Ascending aorta (tissue), 2 donors: ENCODE measurements around the gene CBX7. TPM values are rescaled to one million over a fixed set of nuclear protein-coding genes. Genes with fewer than 3 reads are reported as not detected.
A peak's percentile ranks its signal among the peaks of the same experiment; 100 is the strongest.

Source experiments
- DNase-seq, 2 donors: peaks; one replicate each; pipeline ENCODE4 v3.0.0-alpha.2; 2019; ENCODE audit warnings: low spot score in 2 of 2
- H3K27ac ChIP-seq, 2 donors: fragments of 200-600 bp; sonication (generic); one replicate each; pipeline ENCODE4 v1.5.1; 2016 to 2017; ENCODE audit warnings: mild to moderate bottlenecking in 1 of 2
- H3K27me3 ChIP-seq: fragments of 200-600 bp; sonication (generic); one replicate; pipeline ENCODE4 v1.5.1; 2017
- H3K36me3 ChIP-seq, 2 donors: fragments of 200-600 bp; sonication (generic); one replicate each; pipeline ENCODE4 v1.5.1; 2016
- H3K4me1 ChIP-seq, 2 donors: fragments of 200-600 bp; sonication (generic); one replicate each; pipeline ENCODE4 v1.5.1; 2016 to 2017; ENCODE audit warnings: mild to moderate bottlenecking in 1 of 2
- H3K4me3 ChIP-seq, 2 donors: fragments of 200-600 bp; sonication (generic); one replicate each; pipeline ENCODE4 v1.5.1; 2016 to 2017; ENCODE audit warnings: mild to moderate bottlenecking in 1 of 2
- H3K9me3 ChIP-seq, 2 donors: fragments of 200-600 bp; sonication (generic); one replicate each; pipeline ENCODE4 v1.5.1; 2016
- CTCF ChIP-seq, 3 experiments: fragments of 200-600 bp in 2 of 3; fragments of 450-650 bp in 1 of 3; sonication (generic) in 2 of 3; IDR thresholded peaks; one replicate each; pipeline ENCODE4 v1.5.1; 2016 to 2019; ENCODE audit warnings: antibody characterized with exemption in 3 of 3, mild to moderate bottlenecking in 1 of 3, moderate library complexity in 1 of 3
- intact Hi-C: fragments of 100-400 bp; cut with DNase I; formaldehyde crosslinking; loops from one replicate; pipeline ENCODE4 v1.15.1; 2023
- total RNA-seq: library from RNA; depleted of rRNA; stranded (reverse); fragments of >200 nt; gene quantifications from one replicate; pipeline ENCODE4 v1.1.0, GENCODE V29; 2016

Gene CBX7
- total RNA-seq, 1 donor from 2014 or later: 261 TPM

- no peak for DNase-seq
- TF ChIP-seq CTCF (IDR thresholded peaks at IDR 0.05): no peak
- intact Hi-C loops: loop anchor here (5.0 to 10.0 kb wide), 3 partner anchors 101 to 1663 kb away; partner anchors contain the start of genes RPS19BP1 and SLC25A17
Observed at GRCh38 chr22:39151329-39151975, 1.0 kb downstream of the CBX7 start.

GRCh38 chr22:39150848-39151215, 1.6 kb downstream of the CBX7 start:
- intact Hi-C loops: loop anchor here (5.0 to 10.0 kb wide), 3 partner anchors 101 to 1664 kb away; partner anchors contain the start of genes RPS19BP1 and SLC25A17
- no peaks in the 10 kb centered on the region for H3K9me3 ChIP-seq
- TF ChIP-seq CTCF (IDR thresholded peaks at IDR 0.05): no peak
- H3K4me1 ChIP-seq: peaks cover 9 to 35% of the 10 kb centered on the region in 2 donors
- no peak for DNase-seq
- H3K36me3 ChIP-seq: peaks cover 5 to 13% of the 10 kb centered on the region in 2 donors
- H3K4me3 ChIP-seq: peak overlapping the region; percentile 88 to 92
- H3K27me3 ChIP-seq: no peaks in the 10 kb centered on the region
- peak overlapping the region; percentile 92 to 96 for H3K27ac ChIP-seq

More at GRCh38 chr22:39151329-39151975, 1.0 kb downstream of the CBX7 start:
- Histone ChIP-seq H3K4me3 (peak overlapping the region; percentile 88 to 92), H3K27me3 (no peaks in the 10 kb centered on the region), H3K4me1 (peaks cover 6 to 29% of the 10 kb centered on the region in 2 donors), H3K9me3 (no peaks in the 10 kb centered on the region), H3K27ac (peak overlapping the region; percentile 92 to 96), H3K36me3 (peaks cover 5 to 13% of the 10 kb centered on the region in 2 donors)

GRCh38 chr22:39149915-39150847, 2.3 kb downstream of the CBX7 start:
- peak overlapping the region; percentile 92 to 96 for H3K27ac ChIP-seq
- H3K9me3 ChIP-seq: no peaks in the 10 kb centered on the region
- H3K4me3 ChIP-seq: peak overlapping the region in 1 of 2 donors; percentile 92
- TF ChIP-seq CTCF (IDR thresholded peaks at IDR 0.05): no peak
- H3K4me1 ChIP-seq: peaks cover 10 to 35% of the 10 kb centered on the region in 2 donors
- DNase-seq: no peak
- intact Hi-C loops: loop anchor here (5.0 to 10.0 kb wide), 3 partner anchors 102 to 1665 kb away; partner anchors contain the start of genes RPS19BP1 and SLC25A17
- H3K27me3 ChIP-seq: no peaks in the 10 kb centered on the region
- H3K36me3 ChIP-seq: peaks cover 5 to 13% of the 10 kb centered on the region in 2 donors

- H3K4me1 ChIP-seq: peaks cover 14 to 46% of the 10 kb centered on the region in 2 donors
- DNase-seq: peak in 1 of 2 donors; percentile 36
Observed at GRCh38 chr22:39148727-39149535, 3.5 kb downstream of the CBX7 start.

More at GRCh38 chr22:39148727-39149535, 3.5 kb downstream of the CBX7 start:
- peaks cover 5 to 13% of the 10 kb centered on the region in 2 donors for H3K36me3 ChIP-seq
- intact Hi-C loops: no loop called here
- H3K27ac ChIP-seq: peak overlapping the region; percentile 92 to 96
- H3K9me3 ChIP-seq: no peaks in the 10 kb centered on the region
- no peaks in the 10 kb centered on the region for H3K27me3 ChIP-seq
- H3K4me3 ChIP-seq: peak overlapping the region; percentile 3 to 92
- TF ChIP-seq CTCF (IDR thresholded peaks at IDR 0.05): no peak
